CD4-positive, alpha-beta T cell (primary cell): ENCODE results near the gene RAD51. TPM values are rescaled to one million over a fixed set of nuclear protein-coding genes. Genes with fewer than 3 reads are reported as not detected.

Experiments
- ATAC-seq: fragments of 200-7000 bp; cut with Tn5 transposase; one replicate; pipeline ENCODE4 v1.10.0; 2022; ENCODE audit warnings: mild to moderate bottlenecking; ENCODE audit not compliant: poor library complexity
- CTCF ChIA-PET: fragments of 350-600 bp; sonication (Branson Sonifier 250); formaldehyde crosslinking; loops from one replicate; lab custom pipeline; 2021; ENCODE audit warnings: antibody characterized with exemption, inconsistent platforms; lab: Charles Lee
- POLR2A ChIA-PET: fragments of 350-600 bp; sonication (Branson Sonifier 250); formaldehyde crosslinking; loops from one replicate; lab custom pipeline; 2021; ENCODE audit warnings: antibody characterized with exemption, inconsistent platforms; lab: Charles Lee
- DNase-seq, 14 experiments: peaks; one replicate each; pipeline ENCODE4 v3.0.0-alpha.2; 2013 to 2020; ENCODE audit warnings: mixed read lengths in 2 of 14
- H3K27ac ChIP-seq, 2 donors: one replicate each; pipeline versions ENCODE4 v1.5.1 to v1.7.0; 2013; ENCODE audit warnings: low read length in 2 of 2, low read depth in 1 of 2, mild to moderate bottlenecking in 1 of 2
- H3K27me3 ChIP-seq, 2 experiments: 1 replicate in 1 of 2; 2 replicates in 1 of 2; pipeline versions ENCODE4 v1.6.1 to v1.7.0; 2013; ENCODE audit warnings: low read length in 2 of 2, control low read depth in 1 of 2, mild to moderate bottlenecking in 1 of 2, moderate library complexity in 1 of 2; ENCODE audit not compliant: insufficient read depth in 2 of 2, control insufficient read depth in 1 of 2
- H3K36me3 ChIP-seq: one replicate; pipeline ENCODE4 v1.6.1; 2013; ENCODE audit warnings: low read length, control low read depth; ENCODE audit not compliant: insufficient read depth
- H3K4me1 ChIP-seq: one replicate; pipeline ENCODE4 v1.6.1; 2013; ENCODE audit warnings: low read length, control low read depth; ENCODE audit not compliant: insufficient read depth
- H3K4me3 ChIP-seq: one replicate; pipeline ENCODE4 v1.5.1; 2013; ENCODE audit warnings: mild to moderate bottlenecking, low read length, moderate library complexity
- H3K9me3 ChIP-seq, 2 experiments: 1 replicate in 1 of 2; 2 replicates in 1 of 2; pipeline versions ENCODE4 v1.6.1 to v1.7.0; 2013; ENCODE audit warnings: low read length in 2 of 2, mild to moderate bottlenecking in 2 of 2, control low read depth in 1 of 2, moderate library complexity in 1 of 2; ENCODE audit not compliant: control insufficient read depth in 1 of 2, insufficient read depth in 1 of 2
- H3K27ac Mint-ChIP-seq: one replicate; pipeline ENCODE4 v1.8.0; 2020; ENCODE audit warnings: mixed read lengths
- H3K27me3 Mint-ChIP-seq: one replicate; pipeline ENCODE4 v1.8.0; 2021; ENCODE audit warnings: mixed read lengths
- H3K36me3 Mint-ChIP-seq: one replicate; pipeline ENCODE4 v1.8.0; 2021; ENCODE audit warnings: low read depth, mixed read lengths
- H3K4me1 Mint-ChIP-seq: one replicate; pipeline ENCODE4 v1.8.0; 2021; ENCODE audit warnings: low read depth, mixed read lengths
- H3K4me3 Mint-ChIP-seq: one replicate; pipeline ENCODE4 v1.8.0; 2020; ENCODE audit warnings: mild to moderate bottlenecking, mixed read lengths
- H3K9me3 Mint-ChIP-seq: one replicate; pipeline ENCODE4 v1.8.0; 2020; ENCODE audit warnings: mixed read lengths
- CTCF ChIP-seq: fragments of 200-600 bp; IDR thresholded peaks from one replicate; pipeline ENCODE4 v1.8.0; 2022; ENCODE audit warnings: antibody characterized with exemption, mild to moderate bottlenecking
- intact Hi-C, 2 experiments: fragments of 100-400 bp; cut with DNase I in 1 of 2; cut with micrococcal nuclease in 1 of 2; formaldehyde crosslinking; loops; one replicate each; pipeline versions ENCODE4 v1.15.1 to v1.9.0; 2023 to 2025; cut with DNase I, micrococcal nuclease
- total RNA-seq, 174 experiments: library from RNA in 2 of 174; stranded (reverse) in 2 of 174; gene quantifications; one replicate each; pipeline ENCODE4 v1.2.3 and lab custom pipeline; 2021 to 2026

Gene RAD51
- total RNA-seq, 2 experiments from 2014 or later, result 0.64 to 1.5 TPM

- peak overlapping the region; percentile 65 to 78 for H3K27ac ChIP-seq
- DNase-seq (peak in 5 of 14 experiments; percentile 19 to 58 (median 27)), ATAC-seq (peak; percentile 9)
- TF ChIP-seq CTCF, result no peak
- POLR2A ChIA-PET, result interaction anchor here (1.0 to 1.2 kb wide), 2 partner anchors 14 to 60 kb away, joined by 3 to 5 read pairs; partner anchors contain the start of gene C15orf62
- no peaks in the 10 kb centered on the region for H3K27me3 Mint-ChIP-seq
- H3K4me3 ChIP-seq, result peak overlapping the region; percentile 95
- peaks cover 30% of the 10 kb centered on the region for H3K4me1 ChIP-seq
- peaks cover 37% of the 10 kb centered on the region for H3K36me3 Mint-ChIP-seq
- peak overlapping the region; percentile 98 for H3K4me3 Mint-ChIP-seq
- H3K27ac Mint-ChIP-seq, result peak overlapping the region; percentile 98
- H3K9me3 ChIP-seq, result no peaks in the 10 kb centered on the region
- H3K4me1 Mint-ChIP-seq, result peaks cover 30% of the 10 kb centered on the region
- H3K36me3 ChIP-seq, result peaks cover 28% of the 10 kb centered on the region
- CTCF ChIA-PET, result interaction anchor here (1.2 to 1.5 kb wide), 2 partner anchors 10 to 28 kb away, joined by 3 to 5 read pairs; no protein-coding TSS in a partner anchor
- intact Hi-C loops, result loop anchor here (2.0 to 10.0 kb wide), 3 partner anchors 52 to 530 kb away; partner anchors contain the start of genes CCDC32 (in 2 of the 2), DNAJC17 (in 1 of the 2) and ZFYVE19 (in 1 of the 2)
- H3K9me3 Mint-ChIP-seq, result no peaks in the 10 kb centered on the region
- H3K27me3 ChIP-seq, result no peaks in the 10 kb centered on the region
Observed at GRCh38 chr15:40754574-40754882, 59.6 kb downstream of the RAD51 start.

GRCh38 chr15:40754883-40755811, 60.2 kb downstream of the RAD51 start, which contains the start of gene RMDN3:
Gene RMDN3, minus strand, starts transcription at chr15:40755254. Its CDS starts 471 bp downstream, at chr15:40754783.
- Histone ChIP-seq H3K27me3 (no peaks in the 10 kb centered on the region), H3K27ac (peak within 1 kb of the TSS; percentile 65 to 78), H3K4me3 (peak within 1 kb of the TSS; percentile 95), H3K4me1 (peaks cover 30% of the 10 kb centered on the region), H3K36me3 (peaks cover 26% of the 10 kb centered on the region), H3K9me3 (no peaks in the 10 kb centered on the region)
- DNase-seq (peak; percentile 86 to 97 (median 92)), ATAC-seq (peak; percentile 95)
- no peaks in the 10 kb centered on the region for H3K27me3 Mint-ChIP-seq
- peaks cover 30% of the 10 kb centered on the region for H3K4me1 Mint-ChIP-seq
- H3K4me3 Mint-ChIP-seq, result peak within 1 kb of the TSS; percentile 98
- no peaks in the 10 kb centered on the region for H3K9me3 Mint-ChIP-seq
- ChIA-PET CTCF (interaction anchor here (1.2 to 1.5 kb wide), 3 partner anchors 11 to 28 kb away, joined by 3 to 5 read pairs (median 3); partner anchors contain the start of gene C15orf62), POLR2A (interaction anchor here (1.0 to 1.2 kb wide), 3 partner anchors 14 to 314 kb away, joined by 3 to 5 read pairs (median 3); partner anchors contain the start of gene C15orf62)
- intact Hi-C loops, result loop anchor here (1.0 to 10.0 kb wide), 6 partner anchors 52 to 530 kb away; partner anchors contain the start of genes CCDC32 (in 2 of the 2), DNAJC17 (in 2 of the 2), RAD51 (in 2 of the 2) and ZFYVE19 (in 2 of the 2)
- peaks cover 33% of the 10 kb centered on the region for H3K36me3 Mint-ChIP-seq
- peak within 1 kb of the TSS; percentile 98 for H3K27ac Mint-ChIP-seq
- no peak for TF ChIP-seq CTCF

- peaks cover 29% of the 10 kb centered on the region for H3K36me3 Mint-ChIP-seq
- Histone ChIP-seq H3K27me3 (no peaks in the 10 kb centered on the region), H3K4me1 (peaks cover 30% of the 10 kb centered on the region), H3K36me3 (peaks cover 21% of the 10 kb centered on the region), H3K9me3 (no peaks in the 10 kb centered on the region), H3K27ac (peak overlapping the region; percentile 65 to 71), H3K4me3 (peak overlapping the region; percentile 95)
- ChIA-PET POLR2A (interaction anchor here (0.8 to 1.2 kb wide), 2 partner anchors 61 to 314 kb away, joined by 3 to 4 read pairs; partner anchors contain the start of gene RAD51), CTCF (interaction anchor here (0.9 to 1.4 kb wide), 2 partner anchors 12 to 13 kb away, joined by 3 read pairs; partner anchors contain the start of gene C15orf62)
- peak overlapping the region; percentile 98 for H3K4me3 Mint-ChIP-seq
- no peaks in the 10 kb centered on the region for H3K9me3 Mint-ChIP-seq
- intact Hi-C loops, result loop anchor here (1.0 to 10.0 kb wide), 6 partner anchors 51 to 529 kb away; partner anchors contain the start of genes CCDC32 (in 2 of the 2), DNAJC17 (in 2 of the 2), RAD51 (in 2 of the 2) and ZFYVE19 (in 2 of the 2)
- DNase-seq, result no peak
- no peaks in the 10 kb centered on the region for H3K27me3 Mint-ChIP-seq
- ATAC-seq, result no peak
- no peak for TF ChIP-seq CTCF
- H3K4me1 Mint-ChIP-seq, result peaks cover 30% of the 10 kb centered on the region
- peak overlapping the region; percentile 98 for H3K27ac Mint-ChIP-seq
Observed at GRCh38 chr15:40755812-40756208, 60.8 kb downstream of the RAD51 start.
